HepG2 (cell line): Measurements from ENCODE around the gene YPEL4. TPM values are rescaled to one million over a fixed set of nuclear protein-coding genes. Genes with fewer than 3 reads are reported as not detected.
A peak's percentile ranks its signal among the peaks of the same experiment; 100 is the strongest.

Experiments
- ATAC-seq: fragments of 200-7000 bp; cut with Tn5 transposase; 3 replicates; pipeline ENCODE4 v1.9.1; 2020; ENCODE audit warnings: mild to moderate bottlenecking, moderate library complexity
- BruUV-seq: library from RNA; stranded (reverse); fragments of 400-500 nt; replicated peaks from 2 replicates; lab custom pipeline; 2021; lab: Mats Ljungman, UMichigan
- CTCF ChIA-PET: fragments of 300-600 bp; formaldehyde crosslinking; extraction: SDS; loops from one replicate; lab custom pipeline; 2021; ENCODE audit warnings: low total read pairs, inconsistent platforms, low intra/inter-chr PET ratio; lab: Yijun Ruan, JAX
- POLR2A ChIA-PET: fragments of 350-600 bp; sonication (Branson Sonifier 250); formaldehyde crosslinking; loops from one replicate; lab custom pipeline; 2020; ENCODE audit warnings: antibody characterized with exemption, inconsistent platforms; lab: Yijun Ruan, JAX
- DNase-seq: peaks from one replicate; pipeline ENCODE4 v3.0.0-alpha.2; 2015; ENCODE audit warnings: low spot score
- FAIRE-seq: peaks from 3 replicates; lab custom pipeline; 2011; peaks lifted over from hg19 to GRCh38; lab: Jason Lieb, UNC
- H2AFZ ChIP-seq: one replicate; pipeline ENCODE4 v1.6.1; 2011; ENCODE audit warnings: low read length, inconsistent platforms
- H3K27ac ChIP-seq: fragments of 300-600 bp; 3 replicates; pipeline ENCODE4 v1.8.0; 2011; ENCODE audit warnings: mixed run types, mild to moderate bottlenecking, mixed read lengths, low read length, inconsistent platforms; ENCODE audit not compliant: insufficient read depth; ENCODE audit errors: extremely low read length
- H3K27me3 ChIP-seq, 2 experiments: fragments of 200-600 bp in 1 of 2; 2 replicates in 1 of 2; 3 replicates in 1 of 2; pipeline versions ENCODE4 v1.6.0 to v1.8.0; 2011; ENCODE audit warnings: low read length in 2 of 2, mild to moderate bottlenecking in 2 of 2, moderate library complexity in 2 of 2, inconsistent platforms in 1 of 2; ENCODE audit not compliant: insufficient read depth in 2 of 2, control insufficient read depth in 1 of 2
- H3K36me3 ChIP-seq, 2 experiments: fragments of 200-600 bp in 1 of 2; replicated peaks in 1 of 2; 2 replicates in 1 of 2; 3 replicates in 1 of 2; pipeline versions ENCODE4 v1.5.1 to v1.8.0; 2011; ENCODE audit warnings: low read length in 2 of 2, inconsistent platforms in 1 of 2; ENCODE audit not compliant: insufficient read depth in 2 of 2, control insufficient read depth in 1 of 2
- H3K4me1 ChIP-seq: 2 replicates; pipeline ENCODE4 v1.5.1; 2012; ENCODE audit warnings: low read length, inconsistent platforms; ENCODE audit not compliant: insufficient read depth
- H3K4me2 ChIP-seq: 2 replicates; pipeline ENCODE4 v1.6.0; 2011; ENCODE audit warnings: low read depth, low read length, inconsistent platforms
- H3K4me3 ChIP-seq, 3 experiments: fragments of 200-600 bp in 1 of 3; sonication (generic), shearing (Covaris generic) in 1 of 3; replicated peaks in 1 of 3; 2 replicates each; pipeline ENCODE4 v1.5.1; 2011 to 2016; ENCODE audit warnings: low read length in 3 of 3, inconsistent platforms in 2 of 3, low read depth in 2 of 3, mild to moderate bottlenecking in 2 of 3, control low read depth in 1 of 3, mixed read lengths in 1 of 3; ENCODE audit not compliant: insufficient read depth in 1 of 3
- H3K79me2 ChIP-seq: one replicate; pipeline ENCODE4 v1.6.1; 2011; ENCODE audit warnings: low read length, inconsistent platforms; ENCODE audit not compliant: insufficient read depth
- H3K9ac ChIP-seq: 2 replicates; pipeline ENCODE4 v1.6.0; 2011; ENCODE audit warnings: mild to moderate bottlenecking, low read depth, low read length, inconsistent platforms; ENCODE audit not compliant: insufficient read depth
- H3K9me3 ChIP-seq: 2 replicates; pipeline ENCODE4 v1.5.1; 2012; ENCODE audit warnings: mild to moderate bottlenecking, low read length
- H4K20me1 ChIP-seq: 2 replicates; pipeline ENCODE4 v1.6.0; 2011; ENCODE audit warnings: inconsistent platforms, mild to moderate bottlenecking, low read length, moderate library complexity; ENCODE audit not compliant: insufficient read depth
- PCBP2 ChIP-seq: fragments of 200-400 bp; formaldehyde crosslinking; optimal IDR thresholded peaks from 2 replicates; pipeline ENCODE3; 2018; ENCODE audit warnings: low read length, low read depth; ENCODE audit not compliant: poor library complexity, severe bottlenecking
- SKI ChIP-seq: fragments of 450-650 bp; IDR thresholded peaks from one replicate; pipeline ENCODE4 v1.6.1; 2018; ENCODE audit warnings: mild to moderate bottlenecking; ENCODE audit not compliant: partially characterized antibody
- SNAI1 ChIP-seq: sonication (generic); formaldehyde crosslinking; IDR thresholded peaks from 2 replicates; pipeline ENCODE4 v1.5.0; 2020; ENCODE audit warnings: mild to moderate bottlenecking, missing genetic modification reagents, borderline replicate concordance
- TCF12 ChIP-seq, 2 experiments: fragments of 450-650 bp in 1 of 2; sonication (generic) in 1 of 2; formaldehyde crosslinking in 1 of 2; IDR thresholded peaks; 2 replicates each; pipeline versions ENCODE4 v1.6.1 to v1.8.0; 2017 to 2022; ENCODE audit warnings: antibody characterized with exemption in 1 of 2, mild to moderate bottlenecking in 1 of 2, missing genetic modification reagents in 1 of 2, moderate library complexity in 1 of 2
- THYN1 ChIP-seq: sonication (generic); formaldehyde crosslinking; IDR thresholded peaks from 2 replicates; pipeline ENCODE4 v1.8.1; 2023; ENCODE audit warnings: low read depth, mild to moderate bottlenecking, moderate library complexity, missing genetic modification reagents, borderline replicate concordance
- ZEB1 ChIP-seq: IDR thresholded peaks from 2 replicates; pipeline ENCODE4 v1.6.1; 2012; ENCODE audit warnings: mild to moderate bottlenecking, low read depth, inconsistent platforms; ENCODE audit not compliant: insufficient replicate concordance
- ZFP1 ChIP-seq: IDR thresholded peaks from 2 replicates; pipeline ENCODE4 v1.6.1; 2016
- ZNF605 ChIP-seq: sonication (generic); formaldehyde crosslinking; IDR thresholded peaks from 2 replicates; pipeline ENCODE4 v1.8.0; 2022; ENCODE audit warnings: mild to moderate bottlenecking, missing genetic modification reagents
- ZNF780A ChIP-seq: sonication (generic); formaldehyde crosslinking; IDR thresholded peaks from 2 replicates; pipeline ENCODE4 v1.8.0; 2022; ENCODE audit warnings: mild to moderate bottlenecking, missing genetic modification reagents, moderate library complexity
- ZNF781 ChIP-seq: sonication (generic); formaldehyde crosslinking; IDR thresholded peaks from 2 replicates; pipeline ENCODE4 v1.5.1; 2020; ENCODE audit warnings: borderline replicate concordance, mild to moderate bottlenecking, missing genetic modification reagents; ENCODE audit errors: not compliant biosample characterization
- ZNF83 ChIP-seq: sonication (generic); formaldehyde crosslinking; IDR thresholded peaks from 2 replicates; pipeline ENCODE4 v1.4.0; 2020; ENCODE audit warnings: missing genetic modification reagents, mild to moderate bottlenecking, borderline replicate concordance
- WGBS: methylation state at CpG from one replicate; pipeline ENCODE4 v1.1.6; 2017; ENCODE audit warnings: low lambda C conversion rate; 5-methylcytosine and 5-hydroxymethylcytosine counted together
- in situ Hi-C: cut with HindIII; loops from 2 replicates; pipeline ENCODE4 v1.10.0; 2017; ENCODE audit warnings: low pct_unique_long_range_greater_than_20kb; ENCODE audit not compliant: extremely low pct_ligation_motif_present
- intact Hi-C: fragments of 100-400 bp; cut with micrococcal nuclease; formaldehyde crosslinking; loops from one replicate; pipeline ENCODE4 v1.10.0; 2022; ENCODE audit not compliant: unreplicated experiment
- polyA plus RNA-seq, 8 experiments: library from polyadenylated mRNA; depleted of rRNA in 3 of 8; stranded (reverse) in 7 of 8; unstranded in 1 of 8; fragments of >200 nt; fragmentation: Illumina TruSeq in 4 of 8; extraction: Trizol in 4 of 8; gene quantifications; 2 replicates each; pipeline versions ENCODE4 v1.2.1 to v1.2.3, GENCODE V29; 2011 to 2016; ENCODE audit warnings: low read depth in 4 of 8, missing spikeins in 1 of 8, mixed read lengths in 1 of 8; ENCODE audit not compliant: insufficient read depth in 1 of 8
- total RNA-seq, 5 experiments: library from RNA; depleted of rRNA; stranded (reverse); fragments of >200 nt; fragmentation: Illumina TruSeq; extraction: Trizol; gene quantifications; 2 replicates each; pipeline ENCODE4 v1.2.3, GENCODE V29; 2016; ENCODE audit warnings: low read depth in 1 of 5
- TF ChIP-seq, protein P1 (sequence below): sonication (generic); formaldehyde crosslinking; IDR thresholded peaks from 2 replicates; pipeline ENCODE4 v1.5.1; 2020; ENCODE audit warnings: missing genetic modification reagents, mild to moderate bottlenecking, borderline replicate concordance
- TF ChIP-seq, protein P2 (sequence below): sonication (generic); formaldehyde crosslinking; IDR thresholded peaks from 2 replicates; pipeline ENCODE4 v1.9.0; 2021; ENCODE audit warnings: missing genetic modification reagents, borderline replicate concordance

YPEL4 gene
- total and polyA plus RNA-seq, 2 of the 13 experiments (the other 11 are each of a cell fraction or from before 2014, with no cell fraction given), result 0.04 TPM; not detected in 1

DNA sequence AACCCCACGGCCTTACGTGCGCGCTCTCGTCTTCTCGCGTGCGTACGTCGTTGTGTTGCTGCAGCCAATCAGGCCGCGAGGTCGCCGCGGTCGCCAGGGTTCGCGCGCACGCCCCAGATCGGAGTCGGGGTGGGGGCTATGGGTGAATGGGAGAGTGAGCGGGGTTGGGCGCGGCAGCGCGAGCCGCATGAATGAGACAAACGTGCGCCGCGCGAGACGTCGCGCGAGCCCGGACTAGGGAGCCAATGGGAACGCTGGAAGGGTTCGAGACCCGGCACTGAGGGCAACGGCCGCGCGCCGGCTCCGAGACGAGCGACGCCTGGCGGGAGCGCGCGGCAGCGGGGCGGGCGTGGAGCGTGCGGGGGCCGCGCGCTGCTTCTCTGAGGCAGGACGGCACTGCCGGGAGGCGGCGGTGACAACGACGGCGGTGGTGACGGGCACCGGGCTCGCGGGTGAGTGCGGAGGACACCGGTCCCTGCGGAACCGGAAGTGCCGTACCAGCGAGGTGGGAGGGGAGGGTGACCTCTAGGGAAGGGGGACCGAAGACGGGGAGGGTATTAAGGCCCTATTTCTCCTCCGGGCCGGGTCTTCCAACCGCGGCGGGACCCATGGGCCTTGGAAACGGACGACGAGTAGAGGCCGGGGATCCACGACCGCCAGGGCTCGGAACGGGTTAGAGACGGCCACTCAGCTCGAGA is 18.2 kb upstream of the YPEL4 start, which contains the start of gene ZDHHC5 (continued):
- no peak for TF ChIP-seq SKI

DNA sequence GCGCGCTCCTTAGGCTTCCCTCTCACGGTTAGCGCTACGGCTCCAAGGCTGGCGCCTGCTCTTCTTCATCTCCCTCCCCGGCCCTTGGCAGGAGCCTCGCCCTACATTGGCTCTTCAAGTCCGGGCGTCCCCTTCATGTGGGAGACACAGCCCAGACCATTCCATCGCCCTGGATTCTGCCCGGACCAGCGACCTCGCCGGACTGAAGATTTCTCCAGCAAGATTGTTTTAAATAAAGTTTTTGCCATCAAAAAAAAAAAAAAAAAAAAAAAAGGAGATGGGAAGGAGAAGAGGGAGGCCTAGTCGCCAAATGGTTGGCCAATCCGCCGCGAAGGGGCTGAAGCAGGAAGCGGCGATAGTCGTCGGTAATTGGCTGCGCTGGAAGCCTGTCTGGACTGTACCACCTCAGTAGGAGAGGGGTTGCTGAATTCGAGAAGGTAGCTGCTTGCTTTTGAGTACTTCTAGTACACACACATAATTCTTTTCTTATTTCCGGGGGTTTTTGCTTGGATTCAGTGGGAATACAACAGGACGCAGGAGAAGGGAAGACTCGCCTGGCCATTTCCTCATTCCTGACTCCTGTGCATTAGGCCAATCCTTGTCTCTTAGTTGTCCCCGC is 17.5 kb upstream of the YPEL4 start:
- CTCF ChIA-PET, result no interaction called here
- H3K4me1 ChIP-seq, result peaks cover 35% of the 10 kb centered on the region
- intact Hi-C loops, result loop anchor here (1.0 to 10.0 kb wide), 3 partner anchors 45 to 225 kb away; partner anchors contain the start of genes MED19 and TMX2
- 1% methylated on average over 27 of the region's 29 CpGs for WGBS
- H3K27ac ChIP-seq, result peak overlapping the region; percentile 98
- TSS peak; percentile 90 for BruUV-seq
- H4K20me1 ChIP-seq, result no peaks in the 10 kb centered on the region
- H3K4me3 ChIP-seq, result peak overlapping the region; percentile 70 to 88 (median 81)
- DNase-seq (peak; percentile 96), FAIRE-seq (peak; percentile 81), ATAC-seq (peak; percentile 77)
- H3K36me3 ChIP-seq, result peaks cover 3 to 8% of the 10 kb centered on the region in 2 experiments; a peak in 4 of 5 replicates
- in situ Hi-C loops, result loop anchor here (25.0 kb wide), 2 partner anchors 620 to 845 kb away; partner anchors contain the start of gene OR5B21
- no peaks in the 10 kb centered on the region for H3K9me3 ChIP-seq
- no peaks in the 10 kb centered on the region; a peak in 1 of 5 replicates for H3K27me3 ChIP-seq
- POLR2A ChIA-PET, result interaction anchor here (0.7 to 1.8 kb wide), 5 partner anchors 10 to 329 kb away, joined by 3 to 7 read pairs (median 4); partner anchors contain the start of genes CLP1, MED19 and TMX2
- H2AFZ ChIP-seq, result peak overlapping the region; percentile 99
- peak overlapping the region; percentile 98 for H3K9ac ChIP-seq
- H3K4me2 ChIP-seq, result peak overlapping the region; percentile 90
- H3K79me2 ChIP-seq, result peaks cover 39% of the 10 kb centered on the region
- TF ChIP-seq, protein P1, sequence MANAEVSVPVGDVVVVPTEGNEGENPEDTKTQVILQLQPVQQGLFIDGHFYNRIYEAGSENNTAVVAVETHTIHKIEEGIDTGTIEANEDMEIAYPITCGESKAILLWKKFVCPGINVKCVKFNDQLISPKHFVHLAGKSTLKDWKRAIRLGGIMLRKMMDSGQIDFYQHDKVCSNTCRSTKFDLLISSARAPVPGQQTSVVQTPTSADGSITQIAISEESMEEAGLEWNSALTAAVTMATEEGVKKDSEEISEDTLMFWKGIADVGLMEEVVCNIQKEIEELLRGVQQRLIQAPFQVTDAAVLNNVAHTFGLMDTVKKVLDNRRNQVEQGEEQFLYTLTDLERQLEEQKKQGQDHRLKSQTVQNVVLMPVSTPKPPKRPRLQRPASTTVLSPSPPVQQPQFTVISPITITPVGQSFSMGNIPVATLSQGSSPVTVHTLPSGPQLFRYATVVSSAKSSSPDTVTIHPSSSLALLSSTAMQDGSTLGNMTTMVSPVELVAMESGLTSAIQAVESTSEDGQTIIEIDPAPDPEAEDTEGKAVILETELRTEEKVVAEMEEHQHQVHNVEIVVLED (CRISPR knock-in tag), result no peak
- TF ChIP-seq TCF12 (IDR thresholded peaks at IDR 0.05) (no peak), TCF12 (CRISPR knock-in tag; IDR thresholded peaks at IDR 0.05) (no peak), THYN1 (no peak), ZNF605 (no peak), ZNF781 (CRISPR knock-in tag) (no peak), ZNF780A (CRISPR knock-in tag) (no peak), SNAI1 (CRISPR knock-in tag) (no peak), ZFP1 (CRISPR knock-in tag) (no peak), ZEB1 (no peak), PCBP2 (no peak), ZNF83 (CRISPR knock-in tag) (no peak; the same call in 1 of the 2 replicates)
- TF ChIP-seq, protein P2, sequence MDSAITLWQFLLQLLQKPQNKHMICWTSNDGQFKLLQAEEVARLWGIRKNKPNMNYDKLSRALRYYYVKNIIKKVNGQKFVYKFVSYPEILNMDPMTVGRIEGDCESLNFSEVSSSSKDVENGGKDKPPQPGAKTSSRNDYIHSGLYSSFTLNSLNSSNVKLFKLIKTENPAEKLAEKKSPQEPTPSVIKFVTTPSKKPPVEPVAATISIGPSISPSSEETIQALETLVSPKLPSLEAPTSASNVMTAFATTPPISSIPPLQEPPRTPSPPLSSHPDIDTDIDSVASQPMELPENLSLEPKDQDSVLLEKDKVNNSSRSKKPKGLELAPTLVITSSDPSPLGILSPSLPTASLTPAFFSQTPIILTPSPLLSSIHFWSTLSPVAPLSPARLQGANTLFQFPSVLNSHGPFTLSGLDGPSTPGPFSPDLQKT (CRISPR knock-in tag), result no peak
